H1 (cell line): ENCODE measurements around the gene ACTR5. TPM values are rescaled to one million over a fixed set of nuclear protein-coding genes. Genes with fewer than 3 reads are reported as not detected.
A peak's percentile ranks its signal among the peaks of the same experiment; 100 is the strongest.

ENCODE experiments used
- CTCF ChIA-PET: fragments of 300-600 bp; sonication (Branson Sonifier 250); formaldehyde crosslinking; loops from one replicate; lab custom pipeline; 2021; ENCODE audit not compliant: partially characterized antibody; lab: Charles Lee
- POLR2A ChIA-PET: fragments of 300-600 bp; sonication (Branson Sonifier 250); formaldehyde crosslinking; loops from one replicate; lab custom pipeline; 2021; ENCODE audit warnings: inconsistent platforms; ENCODE audit not compliant: partially characterized antibody; lab: Charles Lee
- DNase-seq, 2 experiments: peaks; one replicate each; pipeline versions ENCODE4 v3.0.0 to v3.0.0-alpha.2; 2010 to 2022; ENCODE audit warnings: low spot score in 2 of 2, low read depth in 1 of 2, mixed read lengths in 1 of 2
- FAIRE-seq: peaks from 2 replicates; lab custom pipeline; 2011; peaks lifted over from hg19 to GRCh38; lab: Jason Lieb, UNC
- H2AFZ ChIP-seq: 2 replicates; pipeline ENCODE4 v1.8.1; 2012; ENCODE audit warnings: low read length, inconsistent platforms
- H2AK5ac ChIP-seq: 2 replicates; pipeline ENCODE4 v1.6.1; 2013; ENCODE audit warnings: low read depth, low read length
- H2BK120ac ChIP-seq: replicated peaks from 2 replicates; pipeline ENCODE3; 2013; ENCODE audit warnings: low read depth, low read length, inconsistent platforms
- H2BK12ac ChIP-seq: 2 replicates; pipeline ENCODE4 v1.6.1; 2013; ENCODE audit warnings: low read depth, low read length
- H2BK15ac ChIP-seq: 2 replicates; pipeline ENCODE4 v1.6.1; 2013; ENCODE audit warnings: low read length
- H2BK20ac ChIP-seq: 2 replicates; pipeline ENCODE4 v1.6.1; 2013; ENCODE audit warnings: low read length
- H2BK5ac ChIP-seq: 2 replicates; pipeline ENCODE4 v1.6.1; 2013; ENCODE audit warnings: low read depth, low read length
- H3K14ac ChIP-seq: 2 replicates; pipeline ENCODE4 v1.6.1; 2013; ENCODE audit warnings: inconsistent platforms; ENCODE audit not compliant: insufficient read length
- H3K18ac ChIP-seq: 2 replicates; pipeline ENCODE4 v1.6.1; 2013; ENCODE audit warnings: low read length; ENCODE audit errors: extremely low read depth
- H3K23ac ChIP-seq: 2 replicates; pipeline ENCODE4 v1.6.1; 2013; ENCODE audit warnings: inconsistent platforms; ENCODE audit not compliant: insufficient read length
- H3K23me2 ChIP-seq: 2 replicates; pipeline ENCODE4 v1.6.1; 2013; ENCODE audit warnings: low read depth, low read length
- H3K27ac ChIP-seq: 2 replicates; pipeline ENCODE4 v1.6.1; 2011; ENCODE audit warnings: low read depth, low read length, inconsistent platforms
- H3K27me3 ChIP-seq, 4 experiments: replicated peaks in 1 of 4; 1 replicate in 1 of 4; 2 replicates in 3 of 4; pipeline versions ENCODE4 v1.6.1 to v1.8.1; 2011 to 2013; ENCODE audit warnings: low read length in 3 of 4, mild to moderate bottlenecking in 3 of 4, inconsistent platforms in 2 of 4, mixed read lengths in 2 of 4, moderate library complexity in 1 of 4; ENCODE audit not compliant: control insufficient read depth in 3 of 4, insufficient read depth in 3 of 4; ENCODE audit errors: extremely low read depth in 1 of 4
- H3K36me3 ChIP-seq, 4 experiments: 2 replicates each; pipeline versions ENCODE4 v1.6.1 to v1.8.1; 2011 to 2013; ENCODE audit warnings: mild to moderate bottlenecking in 4 of 4, low read length in 3 of 4, moderate library complexity in 2 of 4, control low read depth in 1 of 4, inconsistent platforms in 1 of 4; ENCODE audit not compliant: insufficient read depth in 4 of 4, control insufficient read depth in 2 of 4
- H3K4ac ChIP-seq: replicated peaks from 2 replicates; pipeline ENCODE3; 2013; ENCODE audit warnings: low read length, low read depth, mixed read lengths, inconsistent platforms; ENCODE audit not compliant: insufficient read length
- H3K4me1 ChIP-seq, 4 experiments: replicated peaks in 1 of 4; 1 replicate in 1 of 4; 2 replicates in 3 of 4; pipeline versions ENCODE4 v1.6.1 to v1.8.1; 2011 to 2013; ENCODE audit warnings: low read length in 3 of 4, inconsistent platforms in 2 of 4, mixed read lengths in 1 of 4; ENCODE audit not compliant: insufficient read depth in 4 of 4, control insufficient read depth in 3 of 4
- H3K4me2 ChIP-seq, 2 experiments: 2 replicates each; pipeline versions ENCODE4 v1.6.1 to v1.8.1; 2011 to 2013; ENCODE audit warnings: low read depth in 2 of 2, low read length in 2 of 2, control low read depth in 1 of 2, inconsistent platforms in 1 of 2, mild to moderate bottlenecking in 1 of 2; ENCODE audit not compliant: insufficient read depth in 1 of 2
- H3K4me3 ChIP-seq, 4 experiments: fragments of 200-600, 300-600 bp in 1 of 4; sonication (generic), shearing (Covaris generic), sonication (Bioruptor Twin) in 1 of 4; 2 replicates each; pipeline versions ENCODE4 v1.5.1 to v1.8.1; 2011 to 2016; ENCODE audit warnings: low read length in 4 of 4, low read depth in 3 of 4, control low read depth in 2 of 4, inconsistent platforms in 2 of 4, mild to moderate bottlenecking in 2 of 4, mixed read lengths in 1 of 4, moderate library complexity in 1 of 4; ENCODE audit not compliant: insufficient read depth in 2 of 4; ENCODE audit errors: extremely low read depth in 1 of 4
- H3K56ac ChIP-seq: replicated peaks from 2 replicates; pipeline ENCODE3; 2013; ENCODE audit warnings: low read depth, mild to moderate bottlenecking, mixed read lengths, low read length, inconsistent platforms; ENCODE audit not compliant: insufficient read length
- H3K79me1 ChIP-seq: 2 replicates; pipeline ENCODE4 v1.6.1; 2013; ENCODE audit warnings: low read depth, low read length, control low read depth
- H3K79me2 ChIP-seq, 2 experiments: 2 replicates each; pipeline versions ENCODE4 v1.6.1 to v1.8.1; 2012 to 2013; ENCODE audit warnings: low read length in 2 of 2, mild to moderate bottlenecking in 2 of 2, inconsistent platforms in 1 of 2; ENCODE audit not compliant: insufficient read depth in 2 of 2, control insufficient read depth in 1 of 2
- H3K9ac ChIP-seq, 4 experiments: replicated peaks in 1 of 4; 1 replicate in 1 of 4; 2 replicates in 3 of 4; pipeline versions ENCODE4 v1.6.1 to v1.8.1; 2011 to 2013; ENCODE audit warnings: low read depth in 3 of 4, low read length in 3 of 4, control low read depth in 2 of 4, mild to moderate bottlenecking in 2 of 4, moderate library complexity in 2 of 4, inconsistent platforms in 1 of 4; ENCODE audit errors: extremely low read depth in 1 of 4
- H3K9me3 ChIP-seq, 2 experiments: 2 replicates each; pipeline versions ENCODE4 v1.6.1 to v1.8.1; 2012 to 2013; ENCODE audit warnings: mild to moderate bottlenecking in 2 of 2, moderate library complexity in 2 of 2, control low read depth in 1 of 2, inconsistent platforms in 1 of 2, low read depth in 1 of 2, low read length in 1 of 2, mixed read lengths in 1 of 2; ENCODE audit not compliant: insufficient read depth in 2 of 2
- H4K20me1 ChIP-seq, 2 experiments: replicated peaks in 1 of 2; 2 replicates each; pipeline versions ENCODE3 to v1.8.1; 2011 to 2013; ENCODE audit warnings: inconsistent platforms in 2 of 2, low read length in 2 of 2, mild to moderate bottlenecking in 1 of 2; ENCODE audit not compliant: insufficient read depth in 2 of 2, control insufficient read depth in 1 of 2
- H4K5ac ChIP-seq: 2 replicates; pipeline ENCODE4 v1.6.1; 2013; ENCODE audit warnings: low read length, low read depth, mixed read lengths, inconsistent platforms; ENCODE audit not compliant: insufficient read length
- H4K8ac ChIP-seq: 2 replicates; pipeline ENCODE4 v1.8.0; 2013; ENCODE audit warnings: mild to moderate bottlenecking, moderate library complexity, low read length, inconsistent platforms; ENCODE audit not compliant: insufficient read depth; ENCODE audit errors: extremely low read depth
- H4K91ac ChIP-seq: replicated peaks from 2 replicates; pipeline ENCODE3; 2013; ENCODE audit warnings: low read length, mixed read lengths, inconsistent platforms; ENCODE audit not compliant: insufficient read length
- CBX5 ChIP-seq: fragments of 300-800, 300-1000 bp; sonication (generic); IDR thresholded peaks from 2 replicates; pipeline ENCODE4 v1.7.1; 2016; ENCODE audit warnings: antibody characterized with exemption, low read length, low read depth
- GTF2F1 ChIP-seq: IDR thresholded peaks from 2 replicates; pipeline ENCODE4 v1.6.1; 2012; ENCODE audit warnings: low read depth, low read length, improper control_type of control experiment, borderline replicate concordance
- HDAC2 ChIP-seq, 2 experiments: fragments of 300-600 bp in 1 of 2; sonication (generic) in 1 of 2; IDR thresholded peaks; 2 replicates each; pipeline ENCODE4 v1.6.1; 2011 to 2012; ENCODE audit warnings: low read depth in 2 of 2, low read length in 2 of 2, mild to moderate bottlenecking in 2 of 2, moderate library complexity in 2 of 2, borderline replicate concordance in 1 of 2, inconsistent platforms in 1 of 2
- PHF8 ChIP-seq: fragments of 200-600 bp; sonication (generic); conservative IDR thresholded peaks from 2 replicates; pipeline ENCODE4 v1.7.1; 2012; ENCODE audit warnings: low read depth, mild to moderate bottlenecking, inconsistent platforms, low read length, moderate library complexity
- POLR2A ChIP-seq, 2 experiments: IDR thresholded peaks; 1 replicate in 1 of 2; 2 replicates in 1 of 2; pipeline ENCODE4 v1.6.1; 2011; ENCODE audit warnings: low read depth in 2 of 2, low read length in 2 of 2, mild to moderate bottlenecking in 2 of 2; ENCODE audit errors: control extremely low read depth in 1 of 2
- RBBP5 ChIP-seq: IDR thresholded peaks from 2 replicates; pipeline ENCODE4 v1.7.1; 2012; ENCODE audit warnings: low read depth, mild to moderate bottlenecking, inconsistent platforms, low read length, moderate library complexity, borderline replicate concordance
- SIX5 ChIP-seq: IDR thresholded peaks from 2 replicates; pipeline ENCODE4 v1.6.1; 2011; ENCODE audit warnings: mild to moderate bottlenecking, low read depth, low read length
- WGBS, 2 experiments: shearing (Covaris generic) in 1 of 2; methylation state at CpG; one replicate each; pipeline versions ENCODE4 v1.1.6 to v1.1.7; 2013 to 2015; ENCODE audit warnings: low lambda C conversion rate in 2 of 2, mixed read lengths in 2 of 2, inconsistent platforms in 1 of 2, low coverage in 1 of 2, missing lambda C conversion rate in 1 of 2; ENCODE audit not compliant: insufficient replicate concordance in 2 of 2, insufficient coverage in 1 of 2, insufficient read length in 1 of 2; ENCODE audit errors: extremely low coverage in 1 of 2, missing lambda C conversion rate in 1 of 2; 5-methylcytosine and 5-hydroxymethylcytosine counted together
- polyA plus RNA-seq, 7 experiments: library from polyadenylated mRNA; depleted of rRNA in 3 of 7; stranded (reverse) in 5 of 7; unstranded in 2 of 7; fragments of >200 nt in 5 of 7; fragments of 200-250 nt in 2 of 7; gene quantifications; 1 replicate in 5 of 7; 2 replicates in 1 of 7; 4 replicates in 1 of 7; pipeline versions ENCODE4 v1.2.1 to v1.2.3, GENCODE V29; 2011 to 2013; ENCODE audit warnings: missing spikeins in 2 of 7, mixed read lengths in 2 of 7
- total RNA-seq: library from RNA; stranded (reverse); fragmentation: NEBNext Ultra II Directional; extraction: Animal tissue kit (Norgen Biotek cat#: 25700); gene quantifications from 2 replicates; pipeline ENCODE4 v1.2.1, GENCODE V29; 2021
- TF ChIP-seq, protein P1 (sequence below): IDR thresholded peaks from 2 replicates; pipeline ENCODE4 v1.6.1; 2011; ENCODE audit warnings: low read length, improper control_type of control experiment
- TF ChIP-seq, protein P2 (sequence below): IDR thresholded peaks from 2 replicates; pipeline ENCODE4 v1.6.1; 2012; ENCODE audit warnings: low read length, inconsistent platforms
- TF ChIP-seq, protein P3 (sequence below): IDR thresholded peaks from 2 replicates; pipeline ENCODE4 v1.6.1; 2012; ENCODE audit warnings: inconsistent platforms

Gene ACTR5
- total and polyA plus RNA-seq, 2 of the 8 experiments (the other 6 are each of a cell fraction or from before 2014, with no cell fraction given): 10.4 to 14.4 TPM

DNA sequence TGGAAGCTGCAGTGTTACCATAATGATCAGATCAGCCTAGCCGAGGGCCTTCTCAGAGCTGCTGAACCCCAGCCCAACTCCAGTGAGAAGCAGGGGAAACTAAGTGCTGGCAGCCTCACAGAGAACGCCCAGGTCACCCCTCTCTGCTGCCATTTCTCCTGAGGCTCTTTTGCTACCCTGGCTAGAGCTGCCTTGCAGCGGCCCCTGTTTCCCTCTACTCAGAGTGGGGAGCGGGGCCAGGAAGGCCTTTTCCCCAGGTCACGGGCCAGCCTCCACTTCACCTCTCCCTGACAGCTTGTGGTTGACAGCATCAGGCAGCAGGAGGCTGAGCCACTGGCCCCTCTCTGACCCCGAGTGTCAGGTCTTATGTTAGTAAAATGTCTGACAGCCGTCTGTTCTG, 22.7 kb downstream of the ACTR5 start:
- no peak overlapping the region for H2BK15ac ChIP-seq
- no peak overlapping the region for H3K56ac ChIP-seq
- H3K23me2 ChIP-seq: no peaks in the 10 kb centered on the region
- H3K9ac ChIP-seq: no peak overlapping the region
- H2BK20ac ChIP-seq: 0 out of 2 replicates have a peak overlapping the region, but pooled peaks have one; percentile 0
- ChIA-PET CTCF (interaction anchor here (0.7 to 1.6 kb wide), 5 partner anchors 13 to 122 kb away, joined by 3 to 5 read pairs (median 3); partner anchors contain the start of gene ACTR5), POLR2A (interaction anchor here (0.6 to 1.8 kb wide), 3 partner anchors 9 to 32 kb away, joined by 3 to 8 read pairs (median 3); no protein-coding TSS in a partner anchor)
- H3K4me2 ChIP-seq: no peak overlapping the region
- H3K4me1 ChIP-seq: no peaks in the 10 kb centered on the region
- H3K9me3 ChIP-seq: peaks cover 0 to 3% of the 10 kb centered on the region in 2 experiments; a peak in 1 of 4 replicates
- H4K8ac ChIP-seq: no peak overlapping the region
- no peaks in the 10 kb centered on the region for H4K20me1 ChIP-seq
- H4K5ac ChIP-seq: no peak overlapping the region
- DNase-seq: no peak
- no peak for FAIRE-seq
- H3K27ac ChIP-seq: no peak overlapping the region
- no peak overlapping the region for H3K4me3 ChIP-seq
- no peaks in the 10 kb centered on the region; the same call in 1 of the 2 replicates for H3K79me1 ChIP-seq
- no peaks in the 10 kb centered on the region for H3K79me2 ChIP-seq
- H3K18ac ChIP-seq: no peak overlapping the region
- no peak overlapping the region for H2BK120ac ChIP-seq
- no peaks in the 10 kb centered on the region for H3K27me3 ChIP-seq
- 88% methylated on average over 7 of the region's 7 CpGs; no CpG with 5 or more reads in 1 of the 2 experiments for WGBS, 2 experiments
- no peak overlapping the region for H3K23ac ChIP-seq
- H3K14ac ChIP-seq: no peak overlapping the region
- no peak overlapping the region for H2AK5ac ChIP-seq
- H2BK12ac ChIP-seq: no peak overlapping the region
- no peak overlapping the region for H3K4ac ChIP-seq
- H4K91ac ChIP-seq: no peak overlapping the region
- peaks cover 9 to 57% (median 26%) of the 10 kb centered on the region in 4 experiments; a peak in 6 of 8 replicates for H3K36me3 ChIP-seq
- H2BK5ac ChIP-seq: no peak overlapping the region
- H2AFZ ChIP-seq: no peak overlapping the region
- TF ChIP-seq, protein P1, sequence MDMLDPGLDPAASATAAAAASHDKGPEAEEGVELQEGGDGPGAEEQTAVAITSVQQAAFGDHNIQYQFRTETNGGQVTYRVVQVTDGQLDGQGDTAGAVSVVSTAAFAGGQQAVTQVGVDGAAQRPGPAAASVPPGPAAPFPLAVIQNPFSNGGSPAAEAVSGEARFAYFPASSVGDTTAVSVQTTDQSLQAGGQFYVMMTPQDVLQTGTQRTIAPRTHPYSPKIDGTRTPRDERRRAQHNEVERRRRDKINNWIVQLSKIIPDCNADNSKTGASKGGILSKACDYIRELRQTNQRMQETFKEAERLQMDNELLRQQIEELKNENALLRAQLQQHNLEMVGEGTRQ: no peak
- TF ChIP-seq, protein P2, sequence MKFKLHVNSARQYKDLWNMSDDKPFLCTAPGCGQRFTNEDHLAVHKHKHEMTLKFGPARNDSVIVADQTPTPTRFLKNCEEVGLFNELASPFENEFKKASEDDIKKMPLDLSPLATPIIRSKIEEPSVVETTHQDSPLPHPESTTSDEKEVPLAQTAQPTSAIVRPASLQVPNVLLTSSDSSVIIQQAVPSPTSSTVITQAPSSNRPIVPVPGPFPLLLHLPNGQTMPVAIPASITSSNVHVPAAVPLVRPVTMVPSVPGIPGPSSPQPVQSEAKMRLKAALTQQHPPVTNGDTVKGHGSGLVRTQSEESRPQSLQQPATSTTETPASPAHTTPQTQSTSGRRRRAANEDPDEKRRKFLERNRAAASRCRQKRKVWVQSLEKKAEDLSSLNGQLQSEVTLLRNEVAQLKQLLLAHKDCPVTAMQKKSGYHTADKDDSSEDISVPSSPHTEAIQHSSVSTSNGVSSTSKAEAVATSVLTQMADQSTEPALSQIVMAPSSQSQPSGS: no peak
- no peak for TF ChIP-seq PHF8
- TF ChIP-seq RBBP5: no peak
- TF ChIP-seq HDAC2 (IDR thresholded peaks at IDR 0.05; ENCODE audit: borderline replicate concordance in 1 of 2, low read depth in 2 of 2, low read length in 2 of 2): no peak
- TF ChIP-seq POLR2A (IDR thresholded peaks at IDR 0.05; ENCODE audit: control extremely low read depth in 1 of 2, low read depth in 2 of 2, low read length in 2 of 2): no peak
- no peak for TF ChIP-seq SIX5
- TF ChIP-seq, protein P3, sequence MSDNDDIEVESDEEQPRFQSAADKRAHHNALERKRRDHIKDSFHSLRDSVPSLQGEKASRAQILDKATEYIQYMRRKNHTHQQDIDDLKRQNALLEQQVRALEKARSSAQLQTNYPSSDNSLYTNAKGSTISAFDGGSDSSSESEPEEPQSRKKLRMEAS: no peak
- TF ChIP-seq CBX5: no peak
- no peak for TF ChIP-seq GTF2F1
